NCI-H526 treated with DMSO at 0.1 percent for 48 hours (cell line): ENCODE results near the gene GNG12.
"Not testable (repeated sequence)": the region's sequence is repeated elsewhere in the genome, so short reads cannot be mapped to it uniquely, and the experiment has no call there.

Experiments used
- DNase-seq: peaks from one replicate; lab custom pipeline; 2025; lab: John Stamatoyannopoulos, UW

The GNG12 gene

DNA sequence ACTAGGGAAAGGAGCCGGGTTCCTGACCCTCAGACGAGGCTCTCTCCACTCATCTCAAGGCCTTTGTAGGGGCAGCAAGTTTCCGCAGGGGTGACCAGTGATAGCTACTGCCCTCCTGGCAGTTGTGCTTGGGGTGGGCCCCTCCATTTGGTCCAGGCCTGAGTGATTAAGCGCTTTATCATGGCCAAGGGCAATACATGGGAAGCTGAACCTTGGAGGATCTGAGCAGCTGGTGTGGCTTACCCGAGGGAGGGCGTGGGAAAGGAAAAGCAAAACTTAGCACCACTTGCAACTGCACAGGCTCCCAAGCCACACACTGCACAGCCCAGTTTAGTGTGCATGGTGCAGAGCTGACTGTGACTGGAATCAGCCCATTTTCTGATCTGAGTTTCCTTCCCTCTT is 100.5 kb downstream of the GNG12 start:
- no peak for DNase-seq

- no peak for DNase-seq
These were observed 101.9 kb downstream of the GNG12 start for GRCh38 chr1:67731322-67731721.

GRCh38 chr1:67730312-67730711 is 103.0 kb downstream of the GNG12 start:
- DNase-seq = not testable (repeated sequence)

- no peak for DNase-seq
These were observed 103.4 kb downstream of the GNG12 start for GRCh38 chr1:67729872-67730271.

GRCh38 chr1:67726224-67726623 is 107.0 kb downstream of the GNG12 start:
- no peak for DNase-seq

DNA sequence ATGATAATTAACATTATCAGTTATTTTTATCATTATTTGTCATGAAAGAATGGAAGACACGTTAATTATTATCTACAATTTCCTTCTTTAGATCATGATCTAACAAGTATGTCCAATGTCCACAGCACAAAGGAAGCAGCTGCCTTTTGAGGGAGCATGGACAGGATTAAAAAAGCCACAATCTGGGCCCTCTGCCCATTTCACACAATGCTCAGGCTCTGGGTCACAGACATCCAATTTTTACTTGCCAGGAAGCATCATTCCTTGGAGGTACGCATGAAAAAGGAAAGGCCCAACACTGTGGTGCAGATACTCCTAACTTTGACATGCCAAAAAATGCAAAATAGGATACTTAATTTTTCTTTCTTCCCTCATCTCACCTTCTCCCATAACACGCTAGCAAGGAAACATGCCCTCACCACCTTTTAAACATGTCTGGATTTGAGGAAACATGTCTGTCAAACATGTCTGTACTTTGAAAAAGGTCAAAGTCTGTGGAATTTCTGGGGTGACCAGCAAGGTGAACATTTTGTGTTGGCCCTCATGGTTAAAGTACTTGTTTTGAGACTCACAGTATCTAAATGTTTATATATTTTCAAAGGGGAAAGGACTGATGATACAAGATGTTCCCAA is 108.2 kb downstream of the GNG12 start:
- DNase-seq = no peak

DNA sequence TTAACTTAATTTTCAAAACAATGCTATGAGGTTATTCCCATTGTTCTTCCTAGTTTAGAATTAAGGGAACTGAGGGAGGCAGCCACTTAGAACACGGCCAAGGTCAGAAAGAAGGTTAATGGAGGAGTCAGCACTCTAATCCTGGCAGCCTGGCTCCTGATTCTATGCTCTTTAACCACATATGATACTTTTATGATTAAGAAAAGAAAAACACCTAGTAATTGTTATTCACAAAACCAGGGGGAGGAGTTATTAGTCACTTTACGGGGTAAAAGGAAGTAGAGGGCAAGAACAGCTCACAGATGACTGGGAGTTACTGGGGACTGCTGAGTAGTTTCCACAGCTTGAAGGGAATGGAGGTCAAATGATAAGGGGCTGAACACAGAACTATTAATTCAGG is 109.6 kb downstream of the GNG12 start:
- DNase-seq = no peak

- DNase-seq = no peak
These were observed 110.1 kb downstream of the GNG12 start for GRCh38 chr1:67723126-67723525.

DNA sequence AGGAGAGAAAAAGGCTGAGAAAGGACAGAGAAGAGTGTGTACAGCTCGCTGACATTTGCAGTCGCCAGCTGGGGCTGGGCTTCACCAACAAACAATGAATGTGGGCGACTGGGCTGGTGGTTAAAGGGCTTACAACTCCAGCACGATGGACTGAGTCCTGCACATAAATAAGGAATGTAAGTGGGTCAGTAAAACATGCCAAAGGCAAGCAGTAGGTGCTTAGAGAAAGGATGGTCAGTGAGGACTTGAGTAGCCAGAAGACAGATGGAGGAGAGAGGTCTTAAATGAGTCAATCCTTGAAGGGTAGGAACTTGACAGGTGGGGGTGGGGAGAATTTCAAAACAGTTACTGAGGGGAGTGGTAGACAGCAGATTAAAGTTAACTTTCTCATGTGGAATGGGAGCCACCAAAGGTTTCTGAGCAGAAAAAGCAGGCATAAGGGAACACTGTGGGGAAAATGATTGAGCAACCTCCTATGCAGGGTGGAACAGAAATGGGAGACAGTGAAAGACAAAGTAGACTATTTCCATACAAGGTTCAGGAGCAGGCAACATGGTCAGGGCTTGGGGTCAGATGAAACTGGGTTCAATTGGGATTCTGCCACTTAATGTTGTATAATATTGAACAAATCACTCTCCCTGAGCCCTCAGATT is 110.8 kb downstream of the GNG12 start:
- no peak for DNase-seq

GRCh38 chr1:67721650-67722291 is 111.5 kb downstream of the GNG12 start:
- DNase-seq = no peak

DNA sequence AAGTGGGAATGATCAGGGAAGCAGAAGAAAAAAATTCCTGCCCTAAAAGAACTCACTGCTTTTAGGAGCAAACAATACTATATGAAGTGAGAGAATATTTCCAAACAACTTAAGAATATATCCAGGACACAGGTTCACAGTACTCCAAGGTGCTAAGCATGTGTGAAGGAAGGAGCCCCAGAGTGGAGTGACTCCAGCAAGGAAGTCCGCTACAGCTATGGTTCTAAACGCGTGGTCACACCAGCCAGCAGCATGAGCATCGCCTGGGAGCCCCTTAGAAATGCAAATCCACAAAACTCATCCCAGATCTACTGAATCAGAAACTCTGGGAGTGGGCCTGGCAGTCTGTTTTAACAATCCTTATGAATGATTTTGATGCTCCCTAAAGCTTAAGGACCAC is 112.2 kb downstream of the GNG12 start:
- DNase-seq = no peak

- no peak for DNase-seq
These were observed 113.7 kb downstream of the GNG12 start for GRCh38 chr1:67719329-67720196.

- DNase-seq = no peak
These were observed 115.4 kb downstream of the GNG12 start for GRCh38 chr1:67717876-67718275.

- no peak for DNase-seq
These were observed 116.5 kb downstream of the GNG12 start for GRCh38 chr1:67716800-67717199.

DNA sequence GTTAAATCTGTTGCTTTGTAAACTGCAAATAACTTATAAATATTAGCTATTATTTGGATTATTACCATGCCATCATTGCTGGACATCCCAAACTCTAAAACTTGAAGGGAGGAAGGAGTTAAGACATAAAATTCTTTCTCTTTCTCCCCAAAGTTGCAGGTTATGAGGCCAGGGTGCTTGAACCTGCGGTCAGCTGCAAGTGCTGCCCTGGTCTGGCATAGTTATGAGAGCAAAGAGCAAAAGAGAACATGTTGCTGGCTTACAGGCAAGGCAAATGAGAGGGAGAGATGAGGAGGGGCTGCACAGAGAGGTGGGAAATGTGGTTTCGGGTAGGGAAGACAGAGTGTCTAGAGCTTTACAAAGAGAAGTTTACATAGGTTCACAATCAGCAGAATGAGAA is 117.4 kb downstream of the GNG12 start:
- DNase-seq = no peak

- DNase-seq = peak; percentile 97
These were observed 120.0 kb downstream of the GNG12 start for GRCh38 chr1:67713057-67713846.

- peak; percentile 11 for DNase-seq
These were observed 121.4 kb downstream of the GNG12 start for GRCh38 chr1:67711855-67712212.

DNA sequence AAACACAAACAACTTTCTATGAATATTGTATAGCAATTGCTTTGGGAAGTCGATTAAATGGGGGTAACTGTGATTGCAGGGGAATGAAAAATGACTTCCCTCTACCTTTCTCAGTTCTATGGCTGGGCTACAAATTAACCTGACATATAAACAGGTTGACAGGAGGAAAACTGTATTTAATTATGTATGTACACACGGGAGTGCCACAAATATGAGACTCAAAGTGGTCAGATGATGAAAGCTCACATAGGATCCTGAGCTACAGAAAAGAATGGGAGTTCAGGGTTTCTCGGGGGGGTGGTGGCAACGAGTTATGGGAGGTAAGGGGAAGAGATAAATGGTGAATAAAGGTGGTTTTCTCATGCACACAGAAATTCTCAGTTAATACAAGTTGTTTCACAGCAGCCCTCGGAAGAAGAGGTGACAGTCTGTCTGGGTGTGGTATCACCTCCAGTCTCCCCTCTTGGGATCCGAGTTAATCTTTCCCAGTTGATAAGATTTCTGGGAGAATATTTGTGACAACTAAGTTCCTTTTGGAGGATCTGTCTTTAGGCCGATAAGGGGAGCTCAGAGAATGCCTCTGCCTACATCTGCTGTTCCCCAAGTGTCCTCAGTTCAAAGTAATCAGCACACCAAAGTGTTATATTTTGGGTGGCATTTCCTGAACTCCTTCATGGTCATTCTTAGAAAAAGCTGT is 122.0 kb downstream of the GNG12 start:
- DNase-seq = no peak

- no peak for DNase-seq
These were observed 122.8 kb downstream of the GNG12 start for GRCh38 chr1:67710417-67710816.

DNA sequence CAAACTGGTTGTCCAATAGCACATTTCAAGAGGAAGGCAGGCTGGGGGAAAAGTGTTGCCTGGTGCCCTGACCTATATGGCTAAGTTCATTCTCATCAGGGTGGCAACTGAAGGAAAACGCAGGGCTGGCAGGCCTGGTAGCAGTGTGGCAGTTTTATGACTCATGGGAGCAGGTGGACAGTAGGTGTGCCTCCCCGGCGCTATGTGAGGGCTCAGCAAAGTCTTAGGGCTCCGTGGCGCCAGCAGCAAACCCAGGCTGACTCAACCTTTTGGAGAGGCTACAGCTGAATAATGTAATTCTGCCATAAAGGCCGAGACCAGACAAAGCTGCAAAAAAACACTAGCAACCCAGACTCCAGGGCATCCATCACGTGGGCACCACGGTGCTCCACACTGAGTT is 124.7 kb downstream of the GNG12 start:
- no peak for DNase-seq
